ENCODE results near the gene SLC35B1.

- TF ChIP-seq CTCF (conservative IDR thresholded peaks at IDR 0.05; ENCODE audit: low read depth, low read length), result no peak
- TF ChIP-seq RFX5 (IDR thresholded peaks at IDR 0.05; ENCODE audit: low read depth, low read length), result no peak
- TF ChIP-seq CEBPB (IDR thresholded peaks at IDR 0.05; ENCODE audit: low read depth, low read length), result no peak
- no peak for TF ChIP-seq ELK1 (IDR thresholded peaks at IDR 0.05; ENCODE audit: borderline replicate concordance, low read depth, low read length)
- no peak for TF ChIP-seq POLR2A (IDR thresholded peaks at IDR 0.05; ENCODE audit: low read depth, low read length)
- TF ChIP-seq CHD1 (IDR thresholded peaks at IDR 0.05; ENCODE audit: low read depth, low read length), result no peak
- TF ChIP-seq MXI1 (IDR thresholded peaks at IDR 0.05; ENCODE audit: borderline replicate concordance, low read depth, low read length), result no peak
- no peak for TF ChIP-seq USF2 (IDR thresholded peaks at IDR 0.05; ENCODE audit: low read depth, low read length)
- TF ChIP-seq RAD21 (IDR thresholded peaks at IDR 0.05; ENCODE audit: low read length), result no peak
- TF ChIP-seq MAFK (IDR thresholded peaks at IDR 0.05; ENCODE audit: low read depth, low read length), result no peak
- no peak for TF ChIP-seq RCOR1 (IDR thresholded peaks at IDR 0.05; ENCODE audit: insufficient replicate concordance, low read length)
- TF ChIP-seq MAZ (IDR thresholded peaks at IDR 0.05; ENCODE audit: borderline replicate concordance, low read depth, low read length), result no peak
- no peak for TF ChIP-seq FOS (IDR thresholded peaks at IDR 0.05; ENCODE audit: low read depth, low read length)
Observed at GRCh38 chr17:49716668-49717364, 9.1 kb upstream of the SLC35B1 start.
